Trophoblast cell (in vitro differentiated cells and primary cell): ENCODE results near the gene HOXD11.

Experiments used
- DNase-seq, 2 donors: peaks; one replicate each; pipeline ENCODE4 v3.0.0-alpha.2; 2016
- H2AFZ ChIP-seq: 2 replicates; pipeline ENCODE4 v1.6.1; 2013; ENCODE audit warnings: low read length, moderate library complexity, mild to moderate bottlenecking; ENCODE audit not compliant: insufficient read depth, poor library complexity
- H2AK5ac ChIP-seq: 2 replicates; pipeline ENCODE4 v1.6.1; 2013; ENCODE audit warnings: mild to moderate bottlenecking, low read length
- H2BK120ac ChIP-seq: 2 replicates; pipeline ENCODE4 v1.6.1; 2013; ENCODE audit warnings: low read length, mild to moderate bottlenecking, moderate library complexity; ENCODE audit not compliant: insufficient read depth, poor library complexity
- H2BK12ac ChIP-seq: 2 replicates; pipeline ENCODE4 v1.6.1; 2013; ENCODE audit warnings: mild to moderate bottlenecking, low read length, moderate library complexity
- H2BK5ac ChIP-seq: 2 replicates; pipeline ENCODE4 v1.6.1; 2013; ENCODE audit warnings: low read length, low read depth, moderate library complexity, mild to moderate bottlenecking; ENCODE audit not compliant: poor library complexity
- H3K14ac ChIP-seq: 2 replicates; pipeline ENCODE4 v1.6.1; 2013; ENCODE audit warnings: mild to moderate bottlenecking, low read length
- H3K18ac ChIP-seq: 2 replicates; pipeline ENCODE4 v1.6.1; 2013; ENCODE audit warnings: mild to moderate bottlenecking, low read length
- H3K23ac ChIP-seq: 2 replicates; pipeline ENCODE4 v1.6.1; 2013; ENCODE audit warnings: low read length
- H3K27ac ChIP-seq: 2 replicates; pipeline ENCODE4 v1.5.1; 2013; ENCODE audit warnings: low read depth, mild to moderate bottlenecking, inconsistent platforms, low read length, moderate library complexity
- H3K27me3 ChIP-seq: 2 replicates; pipeline ENCODE4 v1.6.1; 2013; ENCODE audit warnings: inconsistent platforms, mild to moderate bottlenecking, low read length, moderate library complexity; ENCODE audit not compliant: insufficient read depth
- H3K36me3 ChIP-seq, 2 experiments: 1 replicate in 1 of 2; 2 replicates in 1 of 2; pipeline ENCODE4 v1.6.1; 2013; ENCODE audit warnings: low read length in 2 of 2, mild to moderate bottlenecking in 2 of 2, moderate library complexity in 1 of 2; ENCODE audit not compliant: insufficient read depth in 2 of 2, control insufficient read depth in 1 of 2
- H3K4ac ChIP-seq: 2 replicates; pipeline ENCODE4 v1.6.1; 2013; ENCODE audit warnings: low read depth, mild to moderate bottlenecking, low read length, moderate library complexity
- H3K4me1 ChIP-seq, 2 experiments: 1 replicate in 1 of 2; 2 replicates in 1 of 2; pipeline ENCODE4 v1.6.1; 2013; ENCODE audit warnings: low read length in 2 of 2, mild to moderate bottlenecking in 2 of 2, moderate library complexity in 1 of 2; ENCODE audit not compliant: insufficient read depth in 2 of 2, control insufficient read depth in 1 of 2
- H3K4me2 ChIP-seq: 2 replicates; pipeline ENCODE4 v1.6.1; 2013; ENCODE audit warnings: inconsistent platforms, mild to moderate bottlenecking, low read length, moderate library complexity
- H3K4me3 ChIP-seq: 2 replicates; pipeline ENCODE4 v1.5.1; 2013; ENCODE audit warnings: mild to moderate bottlenecking, low read depth, low read length, inconsistent platforms
- H3K79me1 ChIP-seq: one replicate; pipeline ENCODE4 v1.6.1; 2013; ENCODE audit warnings: low read length
- H3K79me2 ChIP-seq: 2 replicates; pipeline ENCODE4 v1.6.1; 2013; ENCODE audit warnings: low read length, mild to moderate bottlenecking; ENCODE audit not compliant: control insufficient read depth, insufficient read depth, poor library complexity
- H3K9ac ChIP-seq: 2 replicates; pipeline ENCODE4 v1.6.1; 2013; ENCODE audit warnings: mild to moderate bottlenecking, low read length
- H3K9me3 ChIP-seq: 2 replicates; pipeline ENCODE4 v1.6.1; 2013; ENCODE audit warnings: low read depth, mild to moderate bottlenecking, control low read depth, inconsistent platforms, low read length; ENCODE audit not compliant: insufficient read depth
- H4K12ac ChIP-seq: 2 replicates; pipeline ENCODE4 v1.6.1; 2013; ENCODE audit warnings: low read depth, mild to moderate bottlenecking, low read length, moderate library complexity
- H4K8ac ChIP-seq: 2 replicates; pipeline ENCODE4 v1.6.1; 2013; ENCODE audit warnings: low read depth, mild to moderate bottlenecking, low read length, moderate library complexity
- H4K91ac ChIP-seq: one replicate; pipeline ENCODE4 v1.6.1; 2013; ENCODE audit warnings: low read depth, mild to moderate bottlenecking, low read length, moderate library complexity
- WGBS: extraction: QIAGEN DNeasy Blood & Tissue Kit; methylation state at CpG from one replicate; pipeline ENCODE4 v1.1.7; 2013; ENCODE audit warnings: missing lambda C conversion rate; ENCODE audit not compliant: insufficient read length, insufficient coverage; ENCODE audit errors: extremely low coverage; 5-methylcytosine and 5-hydroxymethylcytosine counted together

HOXD11 gene

GRCh38 chr2:176085861-176086771 is 21.0 kb upstream of the HOXD11 start:
- H3K9me3 ChIP-seq: peaks cover 4% of the 10 kb centered on the region
- H3K4ac ChIP-seq: no peak overlapping the region
- no peak overlapping the region for H3K14ac ChIP-seq
- peaks cover 2% of the 10 kb centered on the region for H3K79me2 ChIP-seq
- peaks cover 12 to 17% of the 10 kb centered on the region in 2 experiments for H3K4me1 ChIP-seq
- H3K79me1 ChIP-seq: no peaks in the 10 kb centered on the region
- peak in 1 of 2 donors; percentile 27 for DNase-seq
- no peak overlapping the region for H3K9ac ChIP-seq
- H3K23ac ChIP-seq: no peak overlapping the region
- no peak overlapping the region for H4K8ac ChIP-seq
- H4K12ac ChIP-seq: no peak overlapping the region
- no peak overlapping the region for H2BK12ac ChIP-seq
- H4K91ac ChIP-seq: no peak overlapping the region
- H3K4me3 ChIP-seq: no peak overlapping the region
- H3K18ac ChIP-seq: no peak overlapping the region
- WGBS: no CpG with 5 or more reads among the region's 46 CpGs
- no peaks in the 10 kb centered on the region for H3K36me3 ChIP-seq
- H2AK5ac ChIP-seq: no peak overlapping the region
- peaks cover 91% of the 10 kb centered on the region for H3K27me3 ChIP-seq
- H3K4me2 ChIP-seq: peak overlapping the region; percentile 32
- H2AFZ ChIP-seq: no peak overlapping the region
- no peak overlapping the region for H2BK120ac ChIP-seq
- no peak overlapping the region for H2BK5ac ChIP-seq
- H3K27ac ChIP-seq: no peak overlapping the region

DNA sequence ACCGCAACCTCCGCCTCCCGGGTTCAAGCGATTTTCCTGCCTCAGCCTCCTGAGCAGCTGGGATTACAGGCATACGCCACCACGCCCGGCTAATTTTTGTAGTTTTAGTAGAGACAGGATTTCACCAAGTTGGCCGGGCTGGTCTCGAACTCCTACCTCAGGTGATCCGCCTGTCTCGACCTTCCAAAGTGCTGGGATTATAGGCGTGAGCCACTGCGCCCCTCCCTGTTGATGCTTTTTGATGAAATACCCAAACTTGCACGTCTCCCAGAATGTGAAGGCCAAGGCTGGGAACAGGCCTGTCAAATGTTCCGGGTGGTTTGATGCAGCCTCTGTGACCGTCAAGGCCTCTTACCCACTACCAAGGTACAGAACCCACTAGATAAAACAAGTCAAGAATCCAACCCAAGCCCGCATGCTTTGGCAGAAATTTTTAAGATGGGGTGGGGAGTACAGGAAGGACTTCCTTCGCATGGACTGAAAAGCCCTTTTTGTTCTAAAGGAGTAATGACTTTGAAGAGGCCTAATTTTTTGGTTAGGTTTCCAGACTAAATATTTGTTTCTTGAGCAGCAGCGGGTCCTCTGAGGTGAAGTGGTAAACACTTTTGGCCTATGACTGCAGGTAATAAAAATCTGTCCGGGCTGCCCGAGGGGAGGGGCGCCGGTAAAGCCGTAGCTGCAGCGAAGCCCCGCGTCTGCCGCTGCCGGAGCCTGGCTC is 19.6 kb upstream of the HOXD11 start:
- H4K12ac ChIP-seq: no peak overlapping the region
- H3K79me1 ChIP-seq: no peaks in the 10 kb centered on the region
- no peak overlapping the region for H3K23ac ChIP-seq
- no peak overlapping the region for H2AK5ac ChIP-seq
- no CpG with 5 or more reads among the region's 29 CpGs for WGBS
- peaks cover 90% of the 10 kb centered on the region for H3K27me3 ChIP-seq
- DNase-seq: no peak
- H4K91ac ChIP-seq: no peak overlapping the region
- H3K4ac ChIP-seq: no peak overlapping the region
- H2BK5ac ChIP-seq: no peak overlapping the region
- no peak overlapping the region for H3K27ac ChIP-seq
- no peak overlapping the region for H3K14ac ChIP-seq
- peak overlapping the region; percentile 73 for H3K4me2 ChIP-seq
- no peak overlapping the region for H2BK120ac ChIP-seq
- peak overlapping the region; percentile 21 for H3K4me3 ChIP-seq
- no peak overlapping the region for H3K18ac ChIP-seq
- no peak overlapping the region for H3K9ac ChIP-seq
- no peak overlapping the region for H2AFZ ChIP-seq
- no peaks in the 10 kb centered on the region for H3K36me3 ChIP-seq
- H4K8ac ChIP-seq: no peak overlapping the region
- peaks cover 1% of the 10 kb centered on the region for H3K9me3 ChIP-seq
- peaks cover 11 to 13% of the 10 kb centered on the region in 2 experiments for H3K4me1 ChIP-seq
- H3K79me2 ChIP-seq: peaks cover 2% of the 10 kb centered on the region
- no peak overlapping the region for H2BK12ac ChIP-seq

DNA sequence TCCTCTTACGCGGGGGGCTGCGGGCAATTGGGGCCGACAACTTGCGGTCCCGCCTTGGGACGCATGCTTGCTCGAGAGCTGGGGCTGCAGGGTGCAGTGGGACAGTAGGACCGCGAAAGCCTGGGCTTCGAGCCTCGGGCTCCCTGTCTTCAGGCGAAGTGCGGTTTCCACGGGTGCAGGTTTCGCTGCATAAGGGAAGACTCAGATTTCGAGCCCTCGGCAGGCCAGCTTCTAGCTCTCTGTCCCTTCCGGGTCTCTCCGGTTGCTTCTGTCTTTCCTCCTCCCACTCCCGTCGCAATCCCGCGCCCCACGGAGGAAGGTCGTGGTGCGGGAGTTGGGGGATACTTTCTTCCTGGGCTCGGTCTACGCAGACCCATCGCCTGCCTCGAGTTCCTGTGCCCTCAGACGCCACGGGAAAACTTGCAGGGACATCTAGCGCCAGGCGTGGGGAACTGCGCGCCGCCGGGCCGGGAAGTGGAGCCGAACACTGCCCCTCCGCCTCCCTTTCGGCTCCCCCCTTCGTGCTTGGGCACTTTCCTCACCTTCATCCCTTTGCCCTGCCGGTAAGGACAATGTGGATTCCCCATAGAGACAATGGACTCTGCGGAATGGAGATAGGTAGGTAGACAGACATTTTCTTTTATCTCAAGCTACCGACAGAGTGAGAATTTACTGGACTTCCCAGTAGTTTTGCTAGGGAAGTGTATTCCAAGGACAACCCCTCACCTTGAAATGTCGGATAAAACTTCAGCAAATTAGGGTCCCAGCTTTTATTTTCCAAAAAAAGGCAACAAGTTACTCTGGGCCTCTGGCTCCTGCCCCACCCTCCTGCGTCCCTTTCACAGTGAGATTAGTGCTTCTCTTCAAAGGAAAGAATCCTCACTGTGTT is 18.8 kb upstream of the HOXD11 start:
- H3K27ac ChIP-seq: no peak overlapping the region
- H3K9me3 ChIP-seq: peaks cover 3% of the 10 kb centered on the region
- DNase-seq: peak; percentile 35 to 58
- no peak overlapping the region for H3K14ac ChIP-seq
- no peak overlapping the region for H3K18ac ChIP-seq
- H2BK12ac ChIP-seq: no peak overlapping the region
- H4K91ac ChIP-seq: no peak overlapping the region
- no peaks in the 10 kb centered on the region for H3K79me1 ChIP-seq
- H3K4ac ChIP-seq: no peak overlapping the region
- H3K4me2 ChIP-seq: peak overlapping the region; percentile 73
- peak overlapping the region; percentile 42 for H4K8ac ChIP-seq
- H2AFZ ChIP-seq: peak overlapping the region; percentile 50
- H3K27me3 ChIP-seq: peaks cover 90% of the 10 kb centered on the region
- H3K79me2 ChIP-seq: peaks cover 2% of the 10 kb centered on the region
- H3K4me1 ChIP-seq: peaks cover 8 to 12% of the 10 kb centered on the region in 2 experiments
- peak overlapping the region; percentile 21 for H3K4me3 ChIP-seq
- no peak overlapping the region for H3K23ac ChIP-seq
- no peak overlapping the region for H3K9ac ChIP-seq
- no peak overlapping the region for H2AK5ac ChIP-seq
- no CpG with 5 or more reads among the region's 49 CpGs for WGBS
- H2BK5ac ChIP-seq: no peak overlapping the region
- H4K12ac ChIP-seq: no peak overlapping the region
- no peaks in the 10 kb centered on the region for H3K36me3 ChIP-seq
- no peak overlapping the region for H2BK120ac ChIP-seq
